Measurements from ENCODE around the gene SAMD11.

DNA sequence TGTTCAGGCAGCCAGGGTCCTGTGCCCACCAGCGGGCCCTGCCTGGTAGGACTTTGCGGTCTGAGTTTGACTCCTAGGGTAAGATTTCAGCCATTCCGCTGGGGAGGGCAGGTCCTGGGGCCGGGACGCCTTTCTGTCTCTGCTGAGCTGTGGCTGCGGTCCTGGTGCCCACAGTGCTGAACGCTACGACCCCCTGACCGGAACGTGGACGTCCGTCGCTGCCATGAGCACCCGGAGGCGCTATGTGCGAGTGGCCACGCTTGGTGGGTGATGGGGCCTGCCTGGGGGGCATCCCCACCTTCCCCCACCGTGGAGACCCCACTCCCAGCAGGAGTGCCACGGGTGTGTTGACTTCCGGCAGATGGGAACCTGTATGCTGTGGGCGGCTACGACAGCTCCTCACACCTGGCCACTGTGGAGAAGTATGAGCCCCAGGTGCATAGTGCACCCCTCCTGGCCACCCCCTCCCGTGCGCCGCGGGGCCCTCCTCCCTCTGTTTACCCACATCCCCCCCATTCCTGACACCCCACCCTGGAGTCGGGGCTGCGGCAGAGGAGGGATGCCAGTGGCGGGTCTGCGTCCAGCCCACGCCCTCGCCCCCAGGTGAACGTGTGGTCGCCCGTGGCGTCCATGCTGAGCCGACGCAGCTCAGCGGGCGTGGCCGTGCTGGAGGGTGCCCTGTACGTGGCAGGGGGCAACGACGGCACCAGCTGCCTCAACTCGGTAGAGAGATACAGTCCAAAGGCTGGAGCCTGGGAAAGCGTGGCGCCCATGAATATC is 40.2 kb downstream of the SAMD11 start:
- TF ChIP-seq, protein P1, sequence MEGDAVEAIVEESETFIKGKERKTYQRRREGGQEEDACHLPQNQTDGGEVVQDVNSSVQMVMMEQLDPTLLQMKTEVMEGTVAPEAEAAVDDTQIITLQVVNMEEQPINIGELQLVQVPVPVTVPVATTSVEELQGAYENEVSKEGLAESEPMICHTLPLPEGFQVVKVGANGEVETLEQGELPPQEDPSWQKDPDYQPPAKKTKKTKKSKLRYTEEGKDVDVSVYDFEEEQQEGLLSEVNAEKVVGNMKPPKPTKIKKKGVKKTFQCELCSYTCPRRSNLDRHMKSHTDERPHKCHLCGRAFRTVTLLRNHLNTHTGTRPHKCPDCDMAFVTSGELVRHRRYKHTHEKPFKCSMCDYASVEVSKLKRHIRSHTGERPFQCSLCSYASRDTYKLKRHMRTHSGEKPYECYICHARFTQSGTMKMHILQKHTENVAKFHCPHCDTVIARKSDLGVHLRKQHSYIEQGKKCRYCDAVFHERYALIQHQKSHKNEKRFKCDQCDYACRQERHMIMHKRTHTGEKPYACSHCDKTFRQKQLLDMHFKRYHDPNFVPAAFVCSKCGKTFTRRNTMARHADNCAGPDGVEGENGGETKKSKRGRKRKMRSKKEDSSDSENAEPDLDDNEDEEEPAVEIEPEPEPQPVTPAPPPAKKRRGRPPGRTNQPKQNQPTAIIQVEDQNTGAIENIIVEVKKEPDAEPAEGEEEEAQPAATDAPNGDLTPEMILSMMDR (IDR thresholded peaks at IDR 0.05; ENCODE audit: insufficient read depth, low read depth, low read length), result no peak
- no peak for TF ChIP-seq EZH2 (IDR thresholded peaks at IDR 0.05; ENCODE audit: insufficient read depth, low read length)

All from astrocyte (in vitro differentiated cells and primary cell).